ENCODE measurements around the gene ABCB11. TPM values are rescaled to one million over a fixed set of nuclear protein-coding genes. Genes with fewer than 3 reads are reported as not detected.
A peak's percentile ranks its signal among the peaks of the same experiment; 100 is the strongest.

The ABCB11 gene
- total RNA-seq, 1 experiment from 2014 or later: not detected

- Histone ChIP-seq H3K27me3 (ENCODE audit: insufficient read depth, low read depth) (no peaks in the 10 kb centered on the region), H3K4me3 (no peak overlapping the region), H3K4me1 (replicated peaks; ENCODE audit: insufficient read depth) (peaks cover 36% of the 10 kb centered on the region), H4K20me1 (ENCODE audit: insufficient read depth) (no peaks in the 10 kb centered on the region), H3K79me2 (ENCODE audit: low read depth) (no peaks in the 10 kb centered on the region), H3F3A (ENCODE audit: insufficient read depth, low read depth) (peaks cover 28% of the 10 kb centered on the region), H2AFZ (no peak overlapping the region), H3K36me3 (ENCODE audit: low read depth) (no peaks in the 10 kb centered on the region), H3K9me2 (ENCODE audit: insufficient read depth) (no peaks in the 10 kb centered on the region), H3K9me3 (ENCODE audit: insufficient read depth, low read depth) (peaks cover 20% of the 10 kb centered on the region), H3K27ac (no peak overlapping the region), H3K4me2 (no peak overlapping the region)
- DNase-seq: no peak
- no TSS peak for BruUV-seq (replicated peaks)
- POLR2A ChIA-PET (ENCODE audit: unreplicated experiment): no interaction called here
- CTCF ChIA-PET: no interaction called here
- intact Hi-C loops (cut with micrococcal nuclease; ENCODE audit: unreplicated experiment): loop anchor here (5.0 kb wide), 1 partner anchor 56 kb away; no protein-coding TSS in a partner anchor
- TF ChIP-seq CTCF (conservative IDR thresholded peaks at IDR 0.05) (no peak), EZH2 (IDR thresholded peaks at IDR 0.05; ENCODE audit: low read depth) (no peak)
Measured at GRCh38 chr2:169035887-169036286, 4.8 kb upstream of the ABCB11 start.

- Histone ChIP-seq H3K36me3 (ENCODE audit: low read depth) (no peaks in the 10 kb centered on the region), H3K9me3 (ENCODE audit: insufficient read depth, low read depth) (peaks cover 20% of the 10 kb centered on the region), H3F3A (ENCODE audit: insufficient read depth, low read depth) (peaks cover 28% of the 10 kb centered on the region), H3K27me3 (ENCODE audit: insufficient read depth, low read depth) (no peaks in the 10 kb centered on the region), H3K4me3 (no peak overlapping the region), H3K4me2 (peak overlapping the region; percentile 28; the same call in 1 of the 2 replicates), H3K27ac (peak overlapping the region; percentile 57), H2AFZ (no peak overlapping the region), H3K9me2 (ENCODE audit: insufficient read depth) (no peaks in the 10 kb centered on the region), H4K20me1 (ENCODE audit: insufficient read depth) (no peaks in the 10 kb centered on the region), H3K4me1 (replicated peaks; ENCODE audit: insufficient read depth) (peaks cover 36% of the 10 kb centered on the region), H3K79me2 (ENCODE audit: low read depth) (no peaks in the 10 kb centered on the region)
- no peak for DNase-seq
- POLR2A ChIA-PET (ENCODE audit: unreplicated experiment): no interaction called here
- BruUV-seq (replicated peaks): no TSS peak
- CTCF ChIA-PET: no interaction called here
- intact Hi-C loops (cut with micrococcal nuclease; ENCODE audit: unreplicated experiment): loop anchor here (5.0 kb wide), 1 partner anchor 57 kb away; no protein-coding TSS in a partner anchor
- TF ChIP-seq CTCF (conservative IDR thresholded peaks at IDR 0.05) (no peak), EZH2 (IDR thresholded peaks at IDR 0.05; ENCODE audit: low read depth) (no peak)
Measured at GRCh38 chr2:169034984-169035544, 3.9 kb upstream of the ABCB11 start.

GRCh38 chr2:169034256-169034655 is 3.1 kb upstream of the ABCB11 start:
- Histone ChIP-seq H3K79me2 (ENCODE audit: low read depth) (no peaks in the 10 kb centered on the region), H3K36me3 (ENCODE audit: low read depth) (no peaks in the 10 kb centered on the region), H3K4me1 (replicated peaks; ENCODE audit: insufficient read depth) (peaks cover 35% of the 10 kb centered on the region), H3K4me2 (peak overlapping the region; percentile 28), H3K4me3 (no peak overlapping the region), H4K20me1 (ENCODE audit: insufficient read depth) (no peaks in the 10 kb centered on the region), H2AFZ (no peak overlapping the region; the same call in 1 of the 2 replicates), H3K27me3 (ENCODE audit: insufficient read depth, low read depth) (no peaks in the 10 kb centered on the region), H3K9me2 (ENCODE audit: insufficient read depth) (no peaks in the 10 kb centered on the region), H3F3A (ENCODE audit: insufficient read depth, low read depth) (peaks cover 28% of the 10 kb centered on the region), H3K27ac (peak overlapping the region; percentile 57), H3K9me3 (ENCODE audit: insufficient read depth, low read depth) (peaks cover 20% of the 10 kb centered on the region)
- no TSS peak for BruUV-seq (replicated peaks)
- ChIA-PET CTCF (no interaction called here), POLR2A (ENCODE audit: unreplicated experiment) (no interaction called here)
- peak in 1 of 2 experiments; percentile 85 for DNase-seq
- TF ChIP-seq EZH2 (IDR thresholded peaks at IDR 0.05; ENCODE audit: low read depth) (no peak), CTCF (conservative IDR thresholded peaks at IDR 0.05) (no peak)
- intact Hi-C loops (cut with micrococcal nuclease; ENCODE audit: unreplicated experiment): no loop called here
